Stimulated activated CD8-positive, alpha-beta memory T cell treated with anti-CD3 and anti-CD28 coated beads, Interleukin-15, amount 100 ng/mL, for 24 hours (primary cell): Measurements from ENCODE around the gene MAP4K1.
A peak's percentile ranks its signal among the peaks of the same experiment; 100 is the strongest.
"Not testable (repeated sequence)": the region's sequence is repeated elsewhere in the genome, so short reads cannot be mapped to it uniquely, and the experiment has no call there.

Experiments
- DNase-seq: peaks from one replicate; pipeline ENCODE4 v3.0.0-alpha.2; 2020; ENCODE audit warnings: low read depth

The MAP4K1 gene

GRCh38 chr19:38624822-38625221 lies 7.1 kb upstream of the MAP4K1 start:
- DNase-seq: no peak

DNA sequence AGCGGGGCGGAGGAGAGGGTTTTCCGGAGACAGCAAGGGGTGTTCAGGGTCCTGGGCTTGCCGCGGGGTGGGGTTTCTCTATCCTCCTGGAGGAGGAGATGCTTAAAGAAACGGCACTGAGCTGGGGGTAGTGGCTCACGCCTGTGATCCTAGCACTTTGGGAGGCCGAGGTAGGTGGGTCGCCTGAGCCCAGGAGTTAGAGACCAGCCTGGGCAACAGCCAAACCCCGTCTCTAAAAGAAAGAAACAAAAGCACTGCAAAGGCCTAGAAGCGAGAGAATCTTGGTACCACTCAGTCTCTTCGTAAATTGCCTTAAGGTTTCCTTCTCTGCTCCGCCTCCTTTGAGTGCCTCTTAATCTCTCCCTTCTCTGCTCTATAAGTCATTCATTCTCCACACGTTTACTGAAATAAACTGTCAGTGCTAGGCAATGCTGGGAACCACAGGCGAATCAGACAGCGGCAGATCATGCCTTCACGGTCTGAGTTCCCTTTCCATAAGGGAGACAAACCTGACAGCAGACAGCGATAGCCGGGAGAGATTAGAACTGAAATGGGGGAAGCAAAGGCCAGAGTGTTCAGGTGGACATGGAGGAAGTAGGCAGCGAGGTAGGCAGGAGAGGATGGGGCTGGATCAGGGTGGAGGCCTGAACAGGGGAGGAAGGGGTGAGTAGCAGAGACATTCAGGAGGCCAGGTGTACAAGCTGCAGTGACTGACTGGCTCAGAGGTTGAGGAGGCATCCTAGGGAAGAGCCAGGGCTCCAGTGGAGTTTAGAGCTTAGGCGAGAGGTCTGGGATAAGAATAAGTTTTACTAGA lies 1.8 kb upstream of the MAP4K1 start:
- DNase-seq: no peak

DNA sequence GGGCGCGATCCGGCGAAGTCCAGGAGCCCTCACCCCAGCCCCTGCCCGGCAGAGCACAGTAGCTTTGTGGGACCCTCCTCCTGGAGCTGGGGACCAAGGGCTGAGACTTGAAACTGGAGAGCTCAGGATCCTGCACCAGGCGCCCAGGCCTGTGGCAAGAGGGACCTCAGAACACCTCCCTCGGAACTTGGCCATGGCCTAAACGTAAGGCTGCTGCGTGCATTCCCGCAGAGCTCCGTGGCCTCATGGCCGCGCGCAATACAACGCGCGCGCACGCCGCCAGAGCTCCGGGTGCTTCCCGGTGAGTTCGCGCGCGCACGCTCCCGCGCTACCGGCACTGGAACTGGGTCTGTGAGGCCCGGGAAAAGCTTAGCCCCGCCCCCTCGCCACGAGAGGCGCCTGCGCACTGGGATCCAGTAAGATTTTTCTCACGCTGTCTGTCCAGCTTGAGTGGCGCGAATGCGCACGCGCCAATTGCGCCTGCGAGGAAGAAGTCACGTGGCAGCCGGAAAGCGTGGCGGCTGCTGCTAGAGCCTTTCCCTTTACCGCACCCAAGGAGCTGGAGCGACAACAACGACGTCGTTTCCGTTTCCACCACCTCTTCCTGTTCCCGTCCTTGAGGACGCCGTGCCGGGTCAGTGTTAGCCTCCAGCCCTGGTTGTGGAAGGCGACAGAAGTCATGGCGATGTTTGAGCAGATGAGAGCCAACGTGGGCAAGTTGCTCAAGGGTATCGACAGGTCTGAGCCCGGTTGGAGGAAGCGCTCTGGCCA lies 1.0 kb upstream of the MAP4K1 start, which contains the start of gene EIF3K:
Gene EIF3K, plus strand, starts transcription at position 599 of the 771 bp plus-strand sequence. Its CDS starts 81 bp downstream, at position 680.
- peak; percentile 98 for DNase-seq

DNA sequence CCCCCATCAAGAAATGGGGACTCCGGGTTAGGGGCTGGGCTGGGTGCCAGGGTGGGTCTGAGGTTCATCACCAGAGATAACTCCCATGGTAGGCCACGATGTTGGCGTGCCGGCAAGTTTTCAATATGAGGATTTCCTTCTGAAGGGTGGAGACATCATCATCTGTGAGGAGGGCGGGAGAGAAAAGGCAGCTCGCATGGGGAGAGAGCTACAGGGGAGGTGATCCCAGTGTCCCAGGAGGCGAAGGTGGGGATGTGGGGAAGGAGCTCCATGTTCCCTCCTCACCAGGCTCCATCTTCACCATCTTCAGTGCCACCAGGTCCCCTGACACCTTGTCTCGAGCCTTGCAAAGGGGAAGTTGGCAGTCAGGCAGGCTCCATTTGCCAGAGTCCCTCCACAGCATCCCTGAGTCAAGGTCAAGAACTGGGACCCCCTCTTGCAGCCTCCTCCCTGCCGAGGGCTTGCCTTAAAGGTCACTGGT lies 430 bp downstream of the MAP4K1 start:
- peak; percentile 10 for DNase-seq

DNA sequence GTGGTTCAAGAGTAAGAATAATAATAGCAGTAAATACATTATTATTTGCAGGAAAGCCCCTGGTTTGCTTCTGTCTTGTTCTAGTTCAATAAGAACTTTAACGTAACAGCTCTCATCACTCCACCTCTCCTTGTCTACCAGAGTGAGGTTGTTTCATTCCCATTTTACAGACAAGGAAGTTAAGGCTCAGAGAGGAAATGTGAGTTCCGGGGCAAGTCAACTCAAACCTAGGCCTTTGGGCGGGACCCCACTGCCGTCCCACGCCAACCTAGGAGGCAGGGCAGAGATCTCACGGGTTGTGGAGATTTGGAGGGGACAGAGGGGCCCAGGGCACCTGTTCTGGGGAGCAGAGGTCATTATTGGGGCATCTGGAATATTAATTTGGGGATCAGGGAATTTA lies 1.5 kb downstream of the MAP4K1 start:
- no peak for DNase-seq

DNA sequence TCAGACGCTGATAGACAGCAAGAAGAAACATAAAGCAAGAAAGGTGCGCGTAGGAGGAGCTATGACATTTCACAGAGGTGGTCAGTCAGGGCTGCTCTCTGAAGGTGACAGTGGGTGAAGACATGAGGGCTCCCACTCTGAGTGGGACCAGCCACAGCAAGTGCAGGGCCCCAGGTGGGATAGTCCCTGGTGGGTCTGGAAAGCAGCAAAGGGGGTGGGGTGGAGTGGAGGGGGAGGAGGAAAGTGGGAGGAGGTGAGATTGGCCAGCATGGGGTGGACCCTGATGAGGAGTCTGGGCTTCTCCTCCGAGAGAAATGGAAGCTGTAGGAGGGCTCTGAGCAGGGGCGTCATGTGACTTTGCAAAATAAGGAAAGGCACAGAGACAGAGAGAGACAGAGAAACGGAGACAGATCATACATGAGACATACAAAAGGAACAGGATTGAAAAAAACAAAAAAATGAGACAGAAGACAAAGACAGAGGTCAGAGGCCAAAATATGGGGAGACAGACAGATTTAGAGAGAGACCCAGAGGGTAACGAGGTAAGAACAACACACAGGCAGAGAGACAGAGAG lies 2.7 kb downstream of the MAP4K1 start:
- DNase-seq: no peak

- DNase-seq: no peak
These were observed 3.5 kb downstream of the MAP4K1 start for GRCh38 chr19:38614289-38614688.

DNA sequence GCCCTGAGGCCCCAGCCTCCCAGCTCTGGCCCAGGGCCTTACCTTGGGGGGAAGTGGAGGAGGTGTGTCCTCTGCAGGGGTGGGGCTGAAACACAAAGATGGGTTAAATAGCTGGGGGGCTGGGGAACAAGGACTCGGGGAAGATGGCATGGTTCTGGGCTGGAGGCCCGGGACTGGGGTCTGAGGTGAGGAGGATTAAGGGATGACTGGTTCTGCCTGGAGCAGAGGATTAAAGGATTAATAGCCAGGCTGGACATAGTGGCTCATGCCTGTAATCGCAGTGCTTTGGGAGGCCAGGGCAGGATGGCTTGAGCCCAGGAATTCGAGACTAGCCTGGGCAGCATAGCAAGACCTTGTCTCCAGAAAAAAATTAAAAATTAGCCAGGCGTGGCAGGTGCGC lies 11.6 kb downstream of the MAP4K1 start:
- no peak for DNase-seq

DNA sequence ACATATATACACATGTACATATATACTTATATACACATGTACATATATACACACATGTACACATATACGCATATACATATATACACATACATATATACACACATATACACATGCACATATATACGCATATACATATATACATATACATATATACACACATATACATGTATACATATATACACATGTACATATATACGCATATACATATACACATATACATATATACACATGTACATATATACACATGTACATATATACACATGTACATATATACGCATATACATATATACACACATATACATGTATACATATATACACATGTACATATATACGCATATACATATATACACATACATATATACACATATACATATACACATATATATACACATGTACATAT lies 14.9 kb downstream of the MAP4K1 start:
- DNase-seq: not testable (repeated sequence)

GRCh38 chr19:38599722-38600121 lies 18.0 kb downstream of the MAP4K1 start:
- no peak for DNase-seq

DNA sequence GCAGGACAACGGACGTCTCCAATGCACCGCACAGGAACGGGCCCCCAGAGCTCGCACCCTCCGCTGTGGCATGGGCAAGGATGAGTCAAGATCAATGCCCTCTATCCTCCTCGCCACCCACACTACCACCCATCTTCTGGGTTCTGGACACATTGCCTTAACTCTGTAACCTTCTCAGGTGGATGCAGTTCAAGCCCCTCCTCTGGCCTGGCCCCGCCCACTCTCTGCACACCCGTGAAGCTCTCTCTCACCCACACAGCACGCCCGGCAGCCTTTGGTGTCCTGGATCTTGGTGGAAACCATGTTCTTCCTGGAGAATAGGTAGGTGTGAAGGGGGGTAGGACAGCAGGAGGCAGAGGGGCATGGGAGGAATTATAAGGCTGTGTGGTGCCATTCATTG lies 20.7 kb downstream of the MAP4K1 start:
- DNase-seq: no peak

- no peak for DNase-seq
These were observed 21.4 kb downstream of the MAP4K1 start for GRCh38 chr19:38596057-38596981.

- no peak for DNase-seq
These were observed 24.8 kb downstream of the MAP4K1 start for GRCh38 chr19:38592940-38593339.

DNA sequence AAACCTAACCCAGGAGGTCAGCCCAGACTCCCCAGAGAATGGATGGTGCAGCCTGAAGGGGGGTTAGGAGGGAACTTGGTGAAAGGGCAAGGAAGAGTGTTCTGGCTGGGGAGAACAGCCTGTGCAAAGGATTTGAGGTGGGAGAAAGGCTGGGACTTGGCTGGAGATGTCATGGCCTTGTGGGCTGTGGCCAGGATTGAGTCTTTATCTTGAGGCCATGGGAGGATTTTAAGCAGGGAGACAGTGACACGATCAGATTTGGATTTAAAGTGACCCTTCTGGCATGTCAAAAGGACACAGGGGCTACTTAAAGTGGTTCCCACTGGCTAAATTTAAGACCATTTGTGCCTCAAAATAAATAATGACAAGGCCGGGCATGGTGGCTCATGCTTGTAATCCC lies 29.7 kb downstream of the MAP4K1 start:
- DNase-seq: no peak

DNA sequence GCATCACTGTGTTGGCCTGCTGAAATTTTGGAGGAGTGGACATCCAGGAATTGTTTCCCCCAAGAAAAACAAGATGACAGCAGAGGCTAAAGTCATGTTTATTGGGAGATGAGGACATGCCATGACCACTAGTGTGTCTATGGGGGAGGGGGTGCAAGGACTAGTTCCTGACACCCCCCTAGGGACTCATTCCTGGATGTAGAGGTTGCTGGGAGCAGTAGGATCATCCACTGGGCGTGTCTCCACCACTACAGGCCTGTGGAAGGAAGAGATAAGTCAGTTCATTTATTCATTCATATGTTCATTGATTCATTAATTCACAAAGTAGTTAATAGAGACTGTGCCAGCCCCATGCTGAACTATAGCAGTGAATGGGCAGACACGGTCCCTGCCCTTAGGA lies 30.2 kb downstream of the MAP4K1 start:
- no peak for DNase-seq

DNA sequence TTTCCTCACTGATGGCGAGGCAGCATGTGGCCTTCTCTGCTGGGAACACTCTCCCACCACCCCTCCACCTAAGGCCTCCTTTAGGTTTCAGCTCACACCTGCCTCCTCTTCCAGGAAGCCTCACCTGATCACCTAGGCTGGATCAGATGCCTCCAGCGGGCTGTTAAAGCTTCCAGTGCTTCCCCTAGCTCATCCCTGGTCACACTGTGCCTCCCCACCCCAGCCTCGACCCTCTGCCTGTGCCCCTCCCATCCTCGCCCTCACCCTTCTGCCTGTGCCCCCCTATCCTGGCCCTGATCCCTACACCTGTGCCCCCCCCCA lies 33.8 kb downstream of the MAP4K1 start:
- no peak for DNase-seq

- no peak for DNase-seq
These were observed 34.4 kb downstream of the MAP4K1 start for GRCh38 chr19:38583219-38583984.

GRCh38 chr19:38580080-38580479 lies 37.7 kb downstream of the MAP4K1 start:
- DNase-seq: no peak

DNA sequence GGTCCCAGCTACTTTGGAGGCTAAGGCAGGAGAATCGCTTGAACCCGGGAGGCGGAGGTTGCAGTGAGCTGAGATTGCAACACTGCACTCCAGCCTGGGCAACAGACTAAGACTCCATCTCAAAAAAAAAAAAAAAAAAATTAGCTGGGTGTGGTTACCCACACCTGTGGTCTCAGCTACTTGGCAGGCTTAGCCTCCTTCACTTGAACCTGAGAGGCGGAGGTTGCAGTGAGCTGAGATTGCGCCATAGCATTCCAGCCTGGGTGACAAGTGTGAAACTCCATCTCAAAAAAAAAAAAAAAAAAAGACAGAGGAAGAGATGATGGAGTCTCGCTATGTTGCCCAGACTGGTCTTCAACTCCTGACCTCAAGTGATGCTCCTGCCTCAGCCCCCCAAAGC lies 38.4 kb downstream of the MAP4K1 start:
- DNase-seq: not testable (repeated sequence)

- no peak for DNase-seq
These were observed 39.9 kb downstream of the MAP4K1 start for GRCh38 chr19:38577826-38578225.

DNA sequence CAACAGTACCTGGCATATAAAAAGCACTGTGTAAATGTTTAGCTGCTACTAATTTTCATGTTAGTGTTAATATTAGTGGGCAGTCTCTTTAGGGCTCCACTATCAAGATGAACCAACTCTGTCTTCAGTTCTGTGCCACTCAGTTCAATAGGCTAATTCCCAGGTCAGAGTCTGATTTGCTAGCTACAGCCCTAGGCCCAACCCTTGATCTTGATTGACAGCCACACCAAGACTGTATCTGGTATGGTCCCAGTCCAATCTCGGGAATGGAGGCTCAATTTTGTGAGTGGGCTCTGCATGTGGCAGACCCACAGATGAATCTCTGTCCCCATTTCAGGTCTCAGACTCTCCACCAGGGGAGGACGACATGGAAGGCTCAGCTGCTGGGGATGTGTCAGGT lies 46.1 kb downstream of the MAP4K1 start:
- no peak for DNase-seq
